GM19328 (cell line): ENCODE data around the gene SLITRK4.

ENCODE experiments used
- ATAC-seq: cut with Tn5 transposase; IDR thresholded peaks from one replicate; pipeline ENCODE4 v1.9.1; 2021; ENCODE audit warnings: mild to moderate bottlenecking, moderate library complexity; ENCODE audit not compliant: unreplicated experiment

The SLITRK4 gene, protein sequence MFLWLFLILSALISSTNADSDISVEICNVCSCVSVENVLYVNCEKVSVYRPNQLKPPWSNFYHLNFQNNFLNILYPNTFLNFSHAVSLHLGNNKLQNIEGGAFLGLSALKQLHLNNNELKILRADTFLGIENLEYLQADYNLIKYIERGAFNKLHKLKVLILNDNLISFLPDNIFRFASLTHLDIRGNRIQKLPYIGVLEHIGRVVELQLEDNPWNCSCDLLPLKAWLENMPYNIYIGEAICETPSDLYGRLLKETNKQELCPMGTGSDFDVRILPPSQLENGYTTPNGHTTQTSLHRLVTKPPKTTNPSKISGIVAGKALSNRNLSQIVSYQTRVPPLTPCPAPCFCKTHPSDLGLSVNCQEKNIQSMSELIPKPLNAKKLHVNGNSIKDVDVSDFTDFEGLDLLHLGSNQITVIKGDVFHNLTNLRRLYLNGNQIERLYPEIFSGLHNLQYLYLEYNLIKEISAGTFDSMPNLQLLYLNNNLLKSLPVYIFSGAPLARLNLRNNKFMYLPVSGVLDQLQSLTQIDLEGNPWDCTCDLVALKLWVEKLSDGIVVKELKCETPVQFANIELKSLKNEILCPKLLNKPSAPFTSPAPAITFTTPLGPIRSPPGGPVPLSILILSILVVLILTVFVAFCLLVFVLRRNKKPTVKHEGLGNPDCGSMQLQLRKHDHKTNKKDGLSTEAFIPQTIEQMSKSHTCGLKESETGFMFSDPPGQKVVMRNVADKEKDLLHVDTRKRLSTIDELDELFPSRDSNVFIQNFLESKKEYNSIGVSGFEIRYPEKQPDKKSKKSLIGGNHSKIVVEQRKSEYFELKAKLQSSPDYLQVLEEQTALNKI

DNA sequence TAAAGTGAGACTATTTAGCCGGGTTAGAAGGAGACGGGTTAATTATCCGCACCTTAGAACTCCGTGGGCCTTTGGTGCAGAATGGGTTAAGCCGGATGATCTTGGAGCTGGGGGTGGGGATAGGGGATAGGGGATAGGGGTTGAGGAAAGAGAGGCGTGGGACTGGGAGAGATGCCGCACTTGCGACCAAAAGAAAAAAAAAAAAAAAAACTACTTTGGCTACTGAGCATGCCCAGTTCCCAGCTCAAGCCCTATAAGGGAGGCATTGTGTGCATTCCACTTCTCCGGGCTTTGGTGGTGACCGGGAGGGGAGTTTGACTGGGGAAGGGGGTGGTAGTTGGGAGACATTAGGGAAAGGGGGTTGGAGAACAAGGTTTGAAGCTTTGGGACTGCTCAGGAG is at the start of gene SLITRK4:
TSS of gene SLITRK4 (minus strand) at position 187 of the 400 bp plus-strand sequence. CDS start 4,993 bp downstream, outside the sequence.
- no peak for ATAC-seq

DNA sequence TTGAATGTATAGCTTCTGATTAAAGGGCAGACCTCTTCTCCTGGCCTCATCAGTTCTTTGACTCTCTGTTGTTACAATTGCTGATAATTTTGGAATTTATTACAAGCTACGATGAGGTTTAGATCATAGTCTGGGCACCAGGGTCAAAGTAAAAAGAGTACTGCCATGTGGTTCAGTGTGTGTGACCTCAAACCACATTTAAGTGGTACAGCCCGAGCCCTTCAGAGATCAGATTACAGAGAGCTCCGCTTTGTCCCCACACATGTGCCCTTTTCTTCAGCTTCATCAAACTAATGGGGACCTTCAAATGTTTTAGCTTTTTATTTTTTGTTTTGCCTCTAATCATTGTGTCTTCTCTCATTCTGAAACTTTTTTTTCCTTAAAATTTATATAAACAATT is 47.6 kb upstream of the SLITRK4 start:
- no peak for ATAC-seq

DNA sequence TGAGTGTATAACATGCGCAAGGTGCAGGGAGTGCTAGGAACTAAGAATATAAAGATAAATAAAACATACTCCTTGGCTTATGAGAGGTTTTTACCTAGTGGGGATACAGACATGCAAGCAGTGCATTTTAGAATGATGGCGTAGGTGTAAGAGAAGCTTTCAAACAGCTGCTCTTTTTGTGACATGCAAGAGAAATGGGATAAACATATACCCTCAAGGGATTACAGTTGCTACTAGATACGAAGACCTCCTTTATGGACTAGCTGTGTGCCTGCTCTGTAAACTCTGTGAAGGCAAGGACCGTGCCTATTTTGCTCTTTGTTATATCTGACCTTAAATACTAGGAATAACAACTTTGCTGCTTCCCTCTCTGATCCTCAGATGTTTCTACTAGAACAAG is 39.0 kb upstream of the SLITRK4 start:
- no peak for ATAC-seq

DNA sequence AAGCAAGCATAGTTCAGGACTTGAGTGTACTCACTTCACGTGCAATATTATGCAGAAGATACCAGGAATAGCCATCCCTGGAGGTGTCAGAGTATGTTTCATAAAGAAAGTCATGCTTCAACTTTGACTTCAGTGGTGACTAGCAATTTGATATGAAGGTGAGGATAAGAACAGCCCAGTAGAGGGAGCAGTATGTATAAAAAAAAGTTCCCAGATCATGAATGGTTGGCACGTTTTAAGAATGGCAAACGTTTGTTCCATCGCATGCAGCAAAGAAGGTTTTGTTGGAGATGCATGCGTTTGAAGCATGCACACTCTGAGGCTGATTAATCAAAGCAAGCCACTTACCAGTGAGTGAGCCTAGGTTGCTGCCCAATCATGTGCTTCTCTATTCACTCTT is 33.5 kb upstream of the SLITRK4 start:
- ATAC-seq = no peak

DNA sequence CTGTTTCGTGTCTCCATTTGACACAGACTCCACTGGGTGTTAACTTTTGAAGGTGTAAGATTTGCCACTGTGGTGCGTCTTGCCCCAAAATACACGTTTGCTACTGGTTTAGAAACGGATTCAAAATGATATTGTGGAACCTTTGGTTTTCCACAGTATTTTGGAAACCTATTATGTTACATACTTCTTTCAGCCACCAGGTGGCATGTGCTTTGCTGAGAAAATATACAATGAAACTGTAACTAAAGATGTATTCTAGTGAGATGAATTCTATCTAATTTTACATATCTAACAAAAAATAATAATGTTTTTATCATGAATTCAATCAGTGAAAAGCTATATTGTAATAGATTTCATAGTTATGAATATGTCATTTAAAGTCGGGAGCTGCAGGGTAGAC is 28.4 kb upstream of the SLITRK4 start:
- ATAC-seq = no peak

DNA sequence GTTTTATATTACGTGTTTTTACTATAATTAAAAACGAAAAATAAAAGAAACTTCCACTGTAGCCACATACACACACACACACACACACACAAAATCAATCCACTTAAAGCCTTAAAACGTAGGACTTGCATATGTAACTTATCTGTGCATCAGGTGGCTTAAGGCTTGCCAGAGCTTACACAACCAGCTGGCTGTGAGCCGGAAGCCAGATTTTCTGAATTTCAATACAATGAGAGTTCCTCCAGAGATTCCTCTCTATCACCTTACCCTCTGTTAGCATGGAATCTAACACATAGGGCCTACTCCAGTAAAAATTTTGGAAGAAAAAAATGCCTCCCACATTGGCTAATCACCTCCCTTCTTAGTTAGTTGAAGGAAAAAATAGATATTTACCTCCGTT is 27.9 kb upstream of the SLITRK4 start:
- no peak for ATAC-seq

DNA sequence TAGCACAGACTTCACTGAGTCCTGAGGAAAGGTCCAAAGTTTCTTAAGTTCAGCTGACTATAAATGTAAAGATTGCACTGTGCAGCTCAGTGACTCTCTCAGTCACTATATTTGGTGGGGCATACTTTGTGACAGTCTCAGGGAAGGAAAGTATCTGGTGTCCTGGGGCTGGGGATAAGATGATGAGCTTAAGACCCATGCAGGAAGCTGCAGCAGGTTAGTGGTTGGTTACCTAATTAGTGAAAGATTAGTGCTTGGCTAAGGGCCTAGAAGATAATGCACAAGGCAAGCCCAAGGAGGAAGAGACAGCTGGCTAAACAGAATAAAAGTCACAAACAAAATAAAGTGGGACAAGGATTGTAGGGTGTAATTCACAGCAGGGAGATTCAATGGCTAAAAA is 25.4 kb upstream of the SLITRK4 start:
- no peak for ATAC-seq

DNA sequence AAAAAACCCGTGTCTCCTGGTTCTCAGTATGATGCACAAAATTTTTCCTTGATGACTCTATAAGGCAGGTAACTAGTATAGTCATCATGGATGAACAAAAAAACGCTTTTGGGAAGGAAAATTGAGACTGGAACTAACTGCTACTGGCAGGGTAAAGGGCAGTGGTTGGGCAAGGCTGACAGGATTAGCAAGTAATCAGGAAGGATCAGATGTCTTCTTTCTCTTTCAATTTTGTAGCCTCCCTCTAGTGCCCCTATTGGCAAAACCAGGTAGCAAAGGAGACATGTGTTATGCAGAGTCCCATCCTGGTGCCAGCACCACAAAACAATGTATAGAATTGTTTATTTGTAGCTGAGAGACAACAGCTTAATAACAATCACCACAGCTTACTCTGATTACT is 12.8 kb upstream of the SLITRK4 start:
- ATAC-seq = peak; percentile 58

DNA sequence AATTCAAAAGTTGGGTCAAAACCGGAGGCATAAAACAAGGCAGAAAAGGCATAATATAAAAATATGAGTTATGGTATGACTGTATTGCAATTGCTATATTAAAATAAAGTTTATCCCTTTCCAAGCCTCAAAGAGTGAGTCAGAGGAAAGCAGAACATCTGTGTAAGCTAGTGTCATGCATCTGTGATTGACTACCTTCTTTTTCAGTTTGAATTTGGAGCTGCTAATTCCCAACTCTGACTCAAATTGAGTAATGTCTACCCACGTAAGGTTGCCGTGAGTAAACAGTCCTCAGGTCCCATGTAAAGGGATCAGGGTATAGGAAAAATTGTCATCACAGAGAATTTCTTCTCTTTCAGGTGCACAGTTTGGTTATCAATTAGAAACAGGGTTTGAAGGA is 6.5 kb upstream of the SLITRK4 start:
- ATAC-seq = no peak

DNA sequence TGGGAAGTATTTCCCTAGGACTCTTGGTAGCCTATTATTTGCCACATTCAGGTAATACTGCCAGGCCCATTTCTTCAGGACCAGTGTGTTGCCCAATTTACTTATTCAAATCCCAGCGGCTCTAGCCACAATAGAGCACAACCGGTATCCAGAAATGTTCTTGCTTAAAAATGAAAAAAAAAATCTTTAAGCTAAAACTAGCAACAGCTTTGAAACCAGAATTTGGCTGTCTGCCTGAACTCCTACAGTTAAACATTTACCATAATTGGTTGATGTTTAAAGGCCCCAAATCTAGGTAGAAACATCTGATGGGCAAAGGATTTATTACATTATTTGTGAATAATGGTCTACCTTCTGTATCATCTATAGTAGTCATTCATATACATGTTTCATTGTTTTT is 930 bp upstream of the SLITRK4 start:
- ATAC-seq = no peak

DNA sequence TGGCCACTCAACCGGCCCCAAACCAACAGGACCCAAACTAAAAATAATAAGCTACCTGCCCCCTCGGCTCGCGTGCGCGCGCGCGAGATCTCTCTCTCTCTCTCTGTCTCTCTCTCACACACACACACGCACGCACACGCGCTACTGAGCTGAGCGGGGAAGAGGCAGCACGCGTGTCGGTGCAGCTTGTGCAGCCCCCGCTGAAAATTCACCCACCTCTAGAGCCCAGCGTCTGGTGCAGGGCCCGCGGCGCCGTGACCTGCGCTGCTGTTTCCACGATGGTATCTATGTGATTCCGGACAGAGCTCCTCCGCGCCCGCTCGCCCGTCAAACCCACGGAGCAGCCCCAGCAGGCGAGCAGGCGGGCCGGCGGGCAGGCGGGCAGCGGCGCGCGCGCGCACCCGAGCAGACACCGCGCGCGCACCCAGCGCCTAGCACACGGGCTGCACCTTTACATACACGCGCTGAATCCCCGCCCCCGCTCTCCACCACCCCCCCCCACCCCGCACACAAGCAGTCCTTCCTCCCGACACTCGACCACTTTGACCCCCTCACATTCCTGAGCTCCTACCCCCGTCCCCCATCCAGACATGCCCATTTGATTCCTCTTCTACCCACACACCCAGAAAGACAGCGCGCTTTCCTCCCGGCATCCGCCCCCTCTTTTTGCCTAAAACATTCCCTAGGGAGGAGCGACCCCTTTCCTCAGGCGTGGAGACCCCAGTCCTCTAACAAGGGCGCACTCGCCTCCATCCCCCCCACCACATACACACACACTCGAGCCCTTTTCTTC is 1.0 kb downstream of the SLITRK4 start:
- ATAC-seq = no peak

DNA sequence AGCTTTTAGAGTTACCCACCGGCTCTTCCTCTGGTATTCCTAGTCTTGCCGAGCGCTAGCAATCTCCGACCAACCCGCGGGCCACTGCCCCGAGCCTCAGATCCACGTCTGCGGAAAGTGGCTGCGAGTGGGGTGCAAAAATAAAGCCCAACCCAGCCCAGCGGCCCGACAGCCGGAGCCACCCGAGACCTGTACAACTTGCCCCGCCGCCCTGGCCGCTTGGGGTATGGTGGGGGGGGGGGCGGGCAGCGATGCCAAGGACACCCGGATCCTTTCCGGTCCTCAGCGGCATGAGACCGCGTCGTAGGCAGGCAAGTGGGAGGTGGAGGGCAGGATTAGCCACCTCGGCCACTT is 1.6 kb downstream of the SLITRK4 start:
- no peak for ATAC-seq

DNA sequence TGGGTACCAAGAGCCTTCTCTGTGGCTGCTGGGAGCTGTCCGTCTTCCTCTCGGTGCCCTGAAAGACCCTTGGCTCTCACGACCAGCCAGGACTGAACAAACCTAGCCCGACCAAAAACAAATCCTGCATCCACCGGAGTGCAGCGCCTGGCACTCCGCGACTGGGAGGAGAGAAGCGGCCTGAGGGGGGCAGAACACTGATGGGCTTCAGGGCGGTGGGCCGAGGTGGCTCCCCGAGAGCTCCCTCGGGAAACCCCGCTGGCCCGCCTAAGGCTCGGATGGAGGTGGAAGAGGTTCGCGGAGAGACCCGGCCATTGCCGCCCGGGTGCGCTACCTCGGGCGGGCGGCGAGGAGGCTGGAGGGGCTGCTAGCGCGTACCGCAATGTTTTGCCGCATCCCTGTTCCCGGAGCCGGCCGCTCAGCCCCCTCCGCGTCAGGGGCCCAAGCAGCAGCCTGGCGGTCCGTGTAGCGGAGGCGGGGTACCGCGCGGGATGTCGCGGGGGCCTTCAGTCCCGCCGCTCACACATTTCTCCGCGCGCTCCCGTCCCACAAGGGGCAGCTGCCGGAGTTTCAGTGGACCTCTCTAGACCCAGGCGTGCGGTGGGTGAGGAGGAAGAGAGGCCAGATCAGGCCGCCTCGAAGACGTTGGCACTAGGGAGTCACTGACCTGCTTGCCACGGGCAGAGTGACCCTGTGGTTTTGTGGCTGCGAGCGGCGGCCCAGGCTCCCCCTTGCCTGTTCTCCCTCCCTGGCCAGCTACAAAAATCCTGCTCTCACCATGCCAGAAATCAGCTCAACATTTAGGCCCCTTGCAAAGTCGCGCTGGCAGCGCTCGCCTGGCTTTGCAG is 2.2 kb downstream of the SLITRK4 start:
- no peak for ATAC-seq

DNA sequence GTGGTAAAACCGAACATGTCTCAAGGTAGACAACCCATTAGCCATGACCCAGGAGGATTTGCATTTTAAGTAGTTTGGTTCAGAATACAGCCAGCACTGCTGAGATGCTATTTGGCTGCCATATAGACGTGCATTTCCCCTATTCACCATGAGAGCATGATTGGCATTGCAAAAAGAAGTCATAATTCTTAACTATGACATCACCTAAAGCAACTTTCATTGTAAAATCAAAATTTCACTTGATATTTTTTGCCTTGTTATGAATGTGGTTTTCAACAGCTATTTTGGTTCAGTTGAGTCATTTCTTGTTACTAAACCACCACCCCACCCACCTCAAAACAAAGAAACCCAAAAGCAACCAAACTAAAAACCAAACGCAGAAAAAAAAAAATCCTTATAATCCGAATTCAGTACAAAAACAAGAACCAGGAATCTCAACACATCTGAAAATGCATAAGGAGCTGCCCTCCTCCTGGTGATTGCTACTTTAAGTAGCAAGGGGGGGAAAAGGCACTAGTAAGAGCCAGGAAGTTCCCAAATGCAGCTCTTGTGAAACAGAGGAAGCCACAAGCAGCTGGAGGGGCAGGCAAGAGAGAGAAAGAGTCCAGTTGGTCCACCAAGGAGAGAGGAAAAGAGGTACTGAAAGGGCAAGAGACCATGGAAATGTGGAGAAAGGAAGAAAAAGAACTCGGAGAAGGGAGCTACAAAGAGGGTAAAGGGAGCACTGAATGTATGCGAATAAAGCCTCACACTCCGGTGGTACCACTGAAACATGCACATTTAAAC is 3.1 kb downstream of the SLITRK4 start:
- no peak for ATAC-seq

DNA sequence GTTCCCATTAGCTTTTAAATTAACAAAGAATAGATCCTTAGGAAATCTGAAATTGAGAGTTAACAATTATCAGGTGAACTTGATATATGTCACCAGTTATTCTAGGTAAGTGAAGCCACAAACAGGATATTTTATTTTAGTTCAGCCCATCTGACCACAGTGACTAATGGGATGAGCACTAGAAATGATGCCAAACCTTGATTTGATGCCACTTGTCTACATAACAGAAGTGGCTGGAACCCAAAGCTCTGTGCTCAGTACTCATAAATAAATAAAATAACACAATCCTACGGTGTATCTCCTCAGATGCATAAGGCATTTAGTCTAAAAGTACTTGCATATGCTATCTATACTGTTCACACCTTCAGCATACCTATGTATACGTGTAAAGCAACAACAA is 12.2 kb downstream of the SLITRK4 start:
- ATAC-seq = no peak

DNA sequence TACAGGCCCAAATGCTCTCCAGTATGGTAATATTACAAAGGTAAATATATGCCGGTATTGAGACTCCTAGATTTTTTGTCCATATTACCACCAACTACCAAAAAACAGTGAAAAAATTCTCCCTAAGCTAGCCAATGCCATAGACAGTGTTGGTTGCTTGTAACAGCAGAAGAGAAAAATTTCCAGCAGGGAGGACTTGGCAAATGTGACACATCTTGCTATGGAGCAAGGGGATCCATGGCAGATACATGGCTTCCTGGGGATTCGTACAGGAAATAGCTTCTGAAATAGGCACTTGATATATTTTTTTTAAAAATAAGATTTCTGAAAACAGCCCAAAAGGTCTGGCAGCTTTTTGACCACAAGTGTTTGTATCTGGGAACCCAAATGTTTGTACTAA is 14.6 kb downstream of the SLITRK4 start:
- no peak for ATAC-seq

DNA sequence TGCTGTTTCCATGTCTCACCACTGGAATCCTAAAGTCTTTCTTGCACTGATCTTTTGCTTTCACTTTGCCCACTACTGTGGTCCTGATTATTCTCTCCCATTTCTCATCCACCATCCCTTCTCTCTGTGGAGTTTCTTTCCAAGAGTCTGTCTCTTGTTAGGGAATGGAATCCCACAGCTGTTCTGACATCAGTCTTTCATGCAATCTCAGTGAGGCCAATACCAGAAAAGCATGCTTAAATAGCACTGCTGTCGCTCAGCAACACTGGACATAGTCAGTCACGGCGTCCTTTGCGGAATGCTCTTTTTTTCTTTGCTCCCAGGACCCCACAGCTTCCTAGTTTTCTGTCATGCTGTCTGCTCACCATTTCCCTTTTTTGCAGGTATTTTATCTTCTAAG is 20.1 kb downstream of the SLITRK4 start:
- no peak for ATAC-seq

DNA sequence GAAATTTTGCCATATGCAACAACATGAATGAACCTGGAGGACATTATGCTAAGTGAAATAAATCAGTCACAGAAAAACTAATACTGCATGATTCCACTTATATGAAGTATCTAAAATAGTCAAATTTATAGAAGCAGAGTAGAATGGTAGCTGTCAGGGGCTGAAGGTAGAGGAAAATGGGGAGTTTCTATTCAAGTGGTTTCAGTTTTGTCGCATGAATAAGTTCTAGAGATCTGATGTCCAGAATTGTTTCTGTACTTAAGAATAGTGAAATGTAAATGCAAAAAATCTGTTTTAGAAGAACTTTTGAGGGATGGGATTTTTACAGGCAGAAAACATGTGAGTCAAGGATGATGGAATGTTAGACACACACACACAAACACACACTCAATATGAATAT is 34.1 kb downstream of the SLITRK4 start:
- ATAC-seq = no peak

DNA sequence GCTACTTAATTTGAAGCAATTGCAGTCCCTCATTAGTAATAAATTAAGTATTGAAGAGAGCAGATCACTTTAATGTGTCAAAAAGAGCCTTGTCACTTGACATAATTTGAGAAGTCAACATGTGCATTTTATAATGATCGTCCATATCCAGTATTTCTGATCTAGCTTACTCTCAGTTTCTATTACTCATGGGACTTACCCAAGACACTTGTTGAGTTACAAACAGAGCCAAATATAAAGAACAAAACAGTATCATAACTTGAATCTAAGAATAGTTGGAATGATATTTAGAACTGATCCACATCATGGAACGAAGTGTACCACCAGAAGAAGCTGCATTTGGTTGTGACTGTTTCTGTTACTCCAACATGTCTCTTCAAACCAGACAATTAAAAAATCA is 54.7 kb downstream of the SLITRK4 start:
- no peak for ATAC-seq

DNA sequence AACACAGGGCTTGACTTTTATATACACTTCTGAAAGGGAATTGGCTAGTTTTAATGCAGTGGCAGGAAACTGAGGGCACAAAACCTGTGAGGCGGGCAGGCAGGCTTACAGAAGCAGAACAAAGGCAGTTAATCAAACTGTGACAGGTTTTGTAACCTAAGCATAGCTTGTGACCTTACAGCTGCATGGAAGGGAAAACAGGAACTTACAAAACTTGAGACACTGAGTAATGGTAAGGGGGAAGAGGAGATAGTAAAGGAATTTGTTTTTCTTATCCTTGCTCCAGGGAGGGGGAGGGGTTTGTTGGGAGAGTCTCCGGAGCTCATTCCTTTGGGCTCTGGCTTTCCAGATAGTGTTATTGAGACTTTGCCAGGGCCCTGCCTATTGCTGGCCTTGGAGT is 55.6 kb downstream of the SLITRK4 start:
- no peak for ATAC-seq
